ENCODE measurements around the gene TTC7B. TPM values are rescaled to one million over a fixed set of nuclear protein-coding genes. Genes with fewer than 3 reads are reported as not detected.

The TTC7B gene
- total RNA-seq, 1 experiment from 2014 or later = 40.9 TPM

DNA sequence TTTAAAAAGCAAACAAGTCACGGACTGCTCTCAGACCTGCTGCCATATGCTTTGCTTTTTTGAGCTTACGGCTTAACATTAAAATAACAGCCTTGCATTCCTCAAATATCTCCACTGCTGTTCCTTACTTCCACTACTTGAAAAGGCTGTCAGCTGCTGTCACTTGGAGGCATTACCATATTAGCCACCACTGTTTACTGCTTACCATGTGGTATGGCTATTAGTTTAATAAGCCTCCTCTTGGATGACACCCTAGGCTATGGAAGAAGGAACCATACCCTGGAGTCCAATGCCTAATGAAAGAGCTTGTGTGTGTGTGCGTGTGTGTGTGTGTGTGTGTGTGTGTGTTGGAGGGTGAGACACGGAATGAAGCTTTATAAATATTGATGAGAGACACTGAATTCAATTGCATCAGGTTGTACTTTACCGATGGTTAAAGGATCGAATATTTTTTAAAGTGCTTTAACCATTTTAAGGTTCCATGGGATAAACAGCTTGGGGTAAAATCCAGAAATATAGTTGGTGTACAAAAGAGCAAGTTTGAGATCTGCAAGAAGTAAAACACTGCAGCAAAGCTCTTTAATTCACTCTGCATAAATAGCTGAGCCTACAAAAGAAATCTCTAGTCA is 174.5 kb downstream of the TTC7B start:
- ATAC-seq (no peak), DNase-seq (ENCODE audit: low read depth, low spot score) (no peak)
- H3K9me3 ChIP-seq (ENCODE audit: control insufficient read depth, insufficient read depth, low read depth, low read length) = no peaks in the 10 kb centered on the region
- no peak overlapping the region for H3K4me3 ChIP-seq (ENCODE audit: low read depth in 2 of 2, low read length in 2 of 2)
- BruUV-seq (replicated peaks) = no TSS peak
- H3K27ac ChIP-seq (ENCODE audit: low read length) = no peak overlapping the region
- H3K36me3 ChIP-seq (ENCODE audit: control insufficient read depth, insufficient read depth, low read length) = no peaks in the 10 kb centered on the region
- H3K27me3 ChIP-seq (ENCODE audit: control insufficient read depth, insufficient read depth, low read length) = no peaks in the 10 kb centered on the region
- in situ Hi-C loops (cut with HindIII; ENCODE audit: low pct_unique_long_range_greater_than_20kb, low sequenced_read_pairs) = no loop called here
- ChIA-PET CTCF (no interaction called here), POLR2A (no interaction called here)
- intact Hi-C loops (cut with micrococcal nuclease; ENCODE audit: unreplicated experiment) = no loop called here
- TF ChIP-seq CTCF (IDR thresholded peaks at IDR 0.05) = no peak
- no peak for TF ChIP-seq TCF7L2 (IDR thresholded peaks at IDR 0.05; ENCODE audit: low read depth, low read length)
- TF ChIP-seq POLR2AphosphoS5 (IDR thresholded peaks at IDR 0.05; ENCODE audit: low read depth, low read length) = no peak
- no peak for TF ChIP-seq SIN3A (IDR thresholded peaks at IDR 0.05; ENCODE audit: borderline replicate concordance, insufficient read depth, low read depth, low read length)
- TF ChIP-seq, protein P1, sequence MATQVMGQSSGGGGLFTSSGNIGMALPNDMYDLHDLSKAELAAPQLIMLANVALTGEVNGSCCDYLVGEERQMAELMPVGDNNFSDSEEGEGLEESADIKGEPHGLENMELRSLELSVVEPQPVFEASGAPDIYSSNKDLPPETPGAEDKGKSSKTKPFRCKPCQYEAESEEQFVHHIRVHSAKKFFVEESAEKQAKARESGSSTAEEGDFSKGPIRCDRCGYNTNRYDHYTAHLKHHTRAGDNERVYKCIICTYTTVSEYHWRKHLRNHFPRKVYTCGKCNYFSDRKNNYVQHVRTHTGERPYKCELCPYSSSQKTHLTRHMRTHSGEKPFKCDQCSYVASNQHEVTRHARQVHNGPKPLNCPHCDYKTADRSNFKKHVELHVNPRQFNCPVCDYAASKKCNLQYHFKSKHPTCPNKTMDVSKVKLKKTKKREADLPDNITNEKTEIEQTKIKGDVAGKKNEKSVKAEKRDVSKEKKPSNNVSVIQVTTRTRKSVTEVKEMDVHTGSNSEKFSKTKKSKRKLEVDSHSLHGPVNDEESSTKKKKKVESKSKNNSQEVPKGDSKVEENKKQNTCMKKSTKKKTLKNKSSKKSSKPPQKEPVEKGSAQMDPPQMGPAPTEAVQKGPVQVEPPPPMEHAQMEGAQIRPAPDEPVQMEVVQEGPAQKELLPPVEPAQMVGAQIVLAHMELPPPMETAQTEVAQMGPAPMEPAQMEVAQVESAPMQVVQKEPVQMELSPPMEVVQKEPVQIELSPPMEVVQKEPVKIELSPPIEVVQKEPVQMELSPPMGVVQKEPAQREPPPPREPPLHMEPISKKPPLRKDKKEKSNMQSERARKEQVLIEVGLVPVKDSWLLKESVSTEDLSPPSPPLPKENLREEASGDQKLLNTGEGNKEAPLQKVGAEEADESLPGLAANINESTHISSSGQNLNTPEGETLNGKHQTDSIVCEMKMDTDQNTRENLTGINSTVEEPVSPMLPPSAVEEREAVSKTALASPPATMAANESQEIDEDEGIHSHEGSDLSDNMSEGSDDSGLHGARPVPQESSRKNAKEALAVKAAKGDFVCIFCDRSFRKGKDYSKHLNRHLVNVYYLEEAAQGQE (IDR thresholded peaks at IDR 0.05; ENCODE audit: insufficient read depth in 1 of 2, low read depth in 2 of 2, low read length in 1 of 2) = no peak
- H3K4me1 ChIP-seq (ENCODE audit: control insufficient read depth, insufficient read depth, low read length) = no peaks in the 10 kb centered on the region

DNA sequence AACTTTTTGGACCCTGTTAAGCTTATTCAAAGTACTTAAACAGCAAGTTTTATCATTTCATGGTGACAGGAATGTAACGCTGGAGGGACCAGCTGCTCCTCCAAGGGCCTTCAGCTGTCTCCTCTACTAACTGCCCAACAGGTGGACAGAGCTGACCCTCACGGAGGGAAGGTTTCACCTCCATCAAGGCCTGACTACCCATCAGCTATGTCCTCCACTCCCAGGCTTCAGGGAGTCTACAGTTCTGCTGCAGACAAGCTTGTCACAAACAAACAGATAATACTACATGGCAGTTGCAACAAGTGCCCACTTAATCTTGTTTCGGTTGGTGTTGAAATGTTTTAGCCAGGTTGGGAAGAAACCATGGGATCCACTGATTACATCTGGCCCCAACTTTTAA is 175.1 kb downstream of the TTC7B start:
- in situ Hi-C loops (cut with HindIII; ENCODE audit: low pct_unique_long_range_greater_than_20kb, low sequenced_read_pairs) (no loop called here), intact Hi-C loops (cut with micrococcal nuclease; ENCODE audit: unreplicated experiment) (no loop called here)
- TF ChIP-seq SIN3A (IDR thresholded peaks at IDR 0.05; ENCODE audit: borderline replicate concordance, insufficient read depth, low read depth, low read length) (no peak), POLR2AphosphoS5 (IDR thresholded peaks at IDR 0.05; ENCODE audit: low read depth, low read length) (no peak), CTCF (IDR thresholded peaks at IDR 0.05) (no peak), TCF7L2 (IDR thresholded peaks at IDR 0.05; ENCODE audit: low read depth, low read length) (no peak)
- TF ChIP-seq, protein P1 (IDR thresholded peaks at IDR 0.05; ENCODE audit: insufficient read depth in 1 of 2, low read depth in 2 of 2, low read length in 1 of 2) = no peak
- Histone ChIP-seq H3K4me1 (ENCODE audit: control insufficient read depth, insufficient read depth, low read length) (no peaks in the 10 kb centered on the region), H3K27ac (ENCODE audit: low read length) (no peak overlapping the region), H3K27me3 (ENCODE audit: control insufficient read depth, insufficient read depth, low read length) (no peaks in the 10 kb centered on the region), H3K9me3 (ENCODE audit: control insufficient read depth, insufficient read depth, low read depth, low read length) (no peaks in the 10 kb centered on the region), H3K36me3 (ENCODE audit: control insufficient read depth, insufficient read depth, low read length) (no peaks in the 10 kb centered on the region), H3K4me3 (ENCODE audit: low read depth in 2 of 2, low read length in 2 of 2) (no peak overlapping the region)
- no peak for ATAC-seq
- ChIA-PET CTCF (interaction anchor here (0.5 kb wide), 1 partner anchor 146 kb away, joined by 4 read pairs; no protein-coding TSS in a partner anchor), POLR2A (no interaction called here)
- DNase-seq (ENCODE audit: low read depth, low spot score) = no peak
- BruUV-seq (replicated peaks) = no TSS peak
